ENCODE measurements around the gene TNFSF4. TPM values are rescaled to one million over a fixed set of nuclear protein-coding genes. Genes with fewer than 3 reads are reported as not detected.

Gene TNFSF4
- under 1 TPM; 0.38 to 0.62 TPM for total RNA-seq

- Mint-ChIP-seq H3K27me3 (ENCODE audit: low read depth) (peaks cover 14% of the 10 kb centered on the region), H3K4me1 (ENCODE audit: low read depth) (peaks cover 44% of the 10 kb centered on the region), H3K9me3 (no peaks in the 10 kb centered on the region), H3K36me3 (ENCODE audit: low read depth) (no peaks in the 10 kb centered on the region), H3K4me3 (peak within 1 kb of the TSS; percentile 49), H3K27ac (peak within 1 kb of the TSS; percentile 51)
- intact Hi-C loops (cut with micrococcal nuclease): loop anchor here (1.0 to 5.0 kb wide), 12 partner anchors 91 to 950 kb away; partner anchors contain the start of gene RABGAP1L
- peak; percentile 70 for DNase-seq
- CTCF ChIA-PET: interaction anchor here (0.5 to 9.0 kb wide), 4 partner anchors 381 to 567 kb away, joined by 3 to 176 read pairs (median 10); no protein-coding TSS in a partner anchor
Measured at GRCh38 chr1:173206816-173207568, at the start of gene TNFSF4. Gene TNFSF4, minus strand, starts transcription at chr1:173207331. Its CDS starts 155 bp downstream, at chr1:173207176.

- CTCF ChIA-PET: interaction anchor here (0.6 to 1.3 kb wide), 5 partner anchors 27 to 461 kb away, joined by 3 to 4 read pairs (median 3); no protein-coding TSS in a partner anchor
- H3K9me3 Mint-ChIP-seq: peaks cover 8% of the 10 kb centered on the region
- peak; percentile 30 for DNase-seq
Measured at GRCh38 chr1:173255214-173255813, 48.2 kb upstream of the TNFSF4 start.

GRCh38 chr1:173253046-173253445, 45.9 kb upstream of the TNFSF4 start:
- Mint-ChIP-seq H3K36me3 (ENCODE audit: low read depth) (no peaks in the 10 kb centered on the region), H3K4me1 (ENCODE audit: low read depth) (no peaks in the 10 kb centered on the region), H3K27ac (no peak overlapping the region), H3K27me3 (ENCODE audit: low read depth) (no peaks in the 10 kb centered on the region), H3K9me3 (no peaks in the 10 kb centered on the region), H3K4me3 (no peak overlapping the region)
- CTCF ChIA-PET: interaction anchor here (1.0 to 1.1 kb wide), 2 partner anchors 10 to 508 kb away, joined by 3 read pairs; no protein-coding TSS in a partner anchor
- intact Hi-C loops (cut with micrococcal nuclease): no loop called here
- no peak for DNase-seq

More at GRCh38 chr1:173255214-173255813, 48.2 kb upstream of the TNFSF4 start:
- H3K4me3 Mint-ChIP-seq: no peak overlapping the region
- H3K27me3 Mint-ChIP-seq (ENCODE audit: low read depth): no peaks in the 10 kb centered on the region
- intact Hi-C loops (cut with micrococcal nuclease): loop anchor here (1.0 kb wide), 2 partner anchors 154 to 569 kb away; partner anchors contain the start of genes CENPL and DARS2
- H3K36me3 Mint-ChIP-seq (ENCODE audit: low read depth): peaks cover 4% of the 10 kb centered on the region
- H3K4me1 Mint-ChIP-seq (ENCODE audit: low read depth): no peaks in the 10 kb centered on the region
- H3K27ac Mint-ChIP-seq: no peak overlapping the region

- CTCF ChIA-PET: interaction anchor here (0.8 kb wide), 1 partner anchor 10 kb away, joined by 3 read pairs; no protein-coding TSS in a partner anchor
- no peak for DNase-seq
- no peak overlapping the region for H3K27ac Mint-ChIP-seq
- H3K4me1 Mint-ChIP-seq (ENCODE audit: low read depth): no peaks in the 10 kb centered on the region
- intact Hi-C loops (cut with micrococcal nuclease): no loop called here
- H3K27me3 Mint-ChIP-seq (ENCODE audit: low read depth): no peaks in the 10 kb centered on the region
- H3K9me3 Mint-ChIP-seq: no peaks in the 10 kb centered on the region
- H3K36me3 Mint-ChIP-seq (ENCODE audit: low read depth): no peaks in the 10 kb centered on the region
- H3K4me3 Mint-ChIP-seq: no peak overlapping the region
Measured at GRCh38 chr1:173249349-173249748, 42.2 kb upstream of the TNFSF4 start.

GRCh38 chr1:173248247-173248940, 41.3 kb upstream of the TNFSF4 start:
- peaks cover 4% of the 10 kb centered on the region for H3K9me3 Mint-ChIP-seq
- H3K27ac Mint-ChIP-seq: no peak overlapping the region
- H3K36me3 Mint-ChIP-seq (ENCODE audit: low read depth): peaks cover 4% of the 10 kb centered on the region
- DNase-seq: no peak
- no peaks in the 10 kb centered on the region for H3K27me3 Mint-ChIP-seq (ENCODE audit: low read depth)
- intact Hi-C loops (cut with micrococcal nuclease): no loop called here
- H3K4me3 Mint-ChIP-seq: no peak overlapping the region
- CTCF ChIA-PET: interaction anchor here (0.8 kb wide), 1 partner anchor 11 kb away, joined by 3 read pairs; no protein-coding TSS in a partner anchor
- H3K4me1 Mint-ChIP-seq (ENCODE audit: low read depth): no peaks in the 10 kb centered on the region

- peaks cover 14% of the 10 kb centered on the region for H3K36me3 Mint-ChIP-seq (ENCODE audit: low read depth)
- no peaks in the 10 kb centered on the region for H3K4me1 Mint-ChIP-seq (ENCODE audit: low read depth)
- H3K27ac Mint-ChIP-seq: no peak overlapping the region
- CTCF ChIA-PET: no interaction called here
- intact Hi-C loops (cut with micrococcal nuclease): no loop called here
- no peaks in the 10 kb centered on the region for H3K27me3 Mint-ChIP-seq (ENCODE audit: low read depth)
- DNase-seq: no peak
- H3K9me3 Mint-ChIP-seq: peaks cover 20% of the 10 kb centered on the region
- H3K4me3 Mint-ChIP-seq: no peak overlapping the region
Measured at GRCh38 chr1:173245892-173246291, 38.8 kb upstream of the TNFSF4 start.

GRCh38 chr1:173243300-173243699, 36.2 kb upstream of the TNFSF4 start:
- Mint-ChIP-seq H3K36me3 (ENCODE audit: low read depth) (peaks cover 17% of the 10 kb centered on the region), H3K4me1 (ENCODE audit: low read depth) (no peaks in the 10 kb centered on the region), H3K27me3 (ENCODE audit: low read depth) (no peaks in the 10 kb centered on the region), H3K4me3 (no peak overlapping the region), H3K27ac (no peak overlapping the region), H3K9me3 (peaks cover 24% of the 10 kb centered on the region)
- no peak for DNase-seq
- intact Hi-C loops (cut with micrococcal nuclease): no loop called here
- CTCF ChIA-PET: interaction anchor here (0.9 to 1.0 kb wide), 2 partner anchors 10 to 500 kb away, joined by 3 to 4 read pairs; no protein-coding TSS in a partner anchor

- Mint-ChIP-seq H3K9me3 (peaks cover 24% of the 10 kb centered on the region), H3K27ac (no peak overlapping the region), H3K4me3 (no peak overlapping the region), H3K36me3 (ENCODE audit: low read depth) (peaks cover 17% of the 10 kb centered on the region), H3K27me3 (ENCODE audit: low read depth) (no peaks in the 10 kb centered on the region), H3K4me1 (ENCODE audit: low read depth) (no peaks in the 10 kb centered on the region)
- no peak for DNase-seq
- intact Hi-C loops (cut with micrococcal nuclease): no loop called here
- CTCF ChIA-PET: no interaction called here
Measured at GRCh38 chr1:173241528-173242347, 34.6 kb upstream of the TNFSF4 start.

GRCh38 chr1:173240609-173241008, 33.5 kb upstream of the TNFSF4 start:
- CTCF ChIA-PET: no interaction called here
- Mint-ChIP-seq H3K27me3 (ENCODE audit: low read depth) (no peaks in the 10 kb centered on the region), H3K27ac (no peak overlapping the region), H3K9me3 (peaks cover 24% of the 10 kb centered on the region), H3K4me3 (no peak overlapping the region), H3K4me1 (ENCODE audit: low read depth) (no peaks in the 10 kb centered on the region), H3K36me3 (ENCODE audit: low read depth) (peaks cover 19% of the 10 kb centered on the region)
- intact Hi-C loops (cut with micrococcal nuclease): no loop called here
- DNase-seq: no peak

GRCh38 chr1:173239058-173239457, 31.9 kb upstream of the TNFSF4 start:
- Mint-ChIP-seq H3K9me3 (peaks cover 24% of the 10 kb centered on the region), H3K36me3 (ENCODE audit: low read depth) (peaks cover 20% of the 10 kb centered on the region), H3K4me3 (no peak overlapping the region), H3K27ac (no peak overlapping the region), H3K27me3 (ENCODE audit: low read depth) (no peaks in the 10 kb centered on the region), H3K4me1 (ENCODE audit: low read depth) (no peaks in the 10 kb centered on the region)
- CTCF ChIA-PET: no interaction called here
- intact Hi-C loops (cut with micrococcal nuclease): no loop called here
- DNase-seq: no peak

- Mint-ChIP-seq H3K4me1 (ENCODE audit: low read depth) (no peaks in the 10 kb centered on the region), H3K4me3 (no peak overlapping the region), H3K9me3 (peaks cover 4% of the 10 kb centered on the region), H3K27ac (no peak overlapping the region), H3K27me3 (ENCODE audit: low read depth) (no peaks in the 10 kb centered on the region), H3K36me3 (ENCODE audit: low read depth) (peaks cover 21% of the 10 kb centered on the region)
- no peak for DNase-seq
- intact Hi-C loops (cut with micrococcal nuclease): no loop called here
- CTCF ChIA-PET: no interaction called here
Measured at GRCh38 chr1:173234899-173235298, 27.8 kb upstream of the TNFSF4 start.

Data from activated naive CD4-positive, alpha-beta T cell treated with anti-CD3 and anti-CD28 coated beads for 36 hours (primary cell).